AG04450 (cell line): ENCODE results near the gene PAX7. TPM values are rescaled to one million over a fixed set of nuclear protein-coding genes. Genes with fewer than 3 reads are reported as not detected.

Source experiments
- CTCF ChIA-PET: fragments of 300-600, 350-600 bp; formaldehyde crosslinking; extraction: SDS; loops from one replicate; lab custom pipeline; 2022; ENCODE audit warnings: antibody characterized with exemption, inconsistent platforms; lab: Charles Lee
- POLR2A ChIA-PET: fragments of 350-600 bp; formaldehyde crosslinking; extraction: SDS; loops from one replicate; lab custom pipeline; 2021; ENCODE audit warnings: antibody characterized with exemption, inconsistent platforms; lab: Yijun Ruan, JAX
- DNase-seq: peaks from one replicate; pipeline ENCODE4 v3.0.0-alpha.2; 2011; ENCODE audit warnings: low read depth, low spot score
- H3K27ac ChIP-seq: one replicate; pipeline ENCODE4 v1.5.1; 2012; ENCODE audit warnings: low read depth, low read length, control low read depth
- H3K27me3 ChIP-seq: one replicate; pipeline ENCODE4 v1.6.0; 2012; ENCODE audit warnings: low read length; ENCODE audit not compliant: control insufficient read depth, insufficient read depth
- H3K4me3 ChIP-seq: 2 replicates; pipeline ENCODE4 v1.5.1; 2011; ENCODE audit warnings: mild to moderate bottlenecking, low read depth, low read length, control low read depth
- H3K9me3 ChIP-seq: 2 replicates; pipeline ENCODE4 v1.5.1; 2012; ENCODE audit warnings: low read length; ENCODE audit not compliant: control insufficient read depth, insufficient read depth
- CTCF ChIP-seq: IDR thresholded peaks from 2 replicates; pipeline ENCODE4 v1.5.1; 2011; ENCODE audit warnings: low read depth, low read length, control low read depth, inconsistent platforms
- polyA plus RNA-seq: library from polyadenylated mRNA; depleted of rRNA; stranded (reverse); fragments of >200 nt; gene quantifications from 2 replicates; pipeline ENCODE4 v1.2.3, GENCODE V29; 2011

Gene PAX7
- polyA plus RNA-seq, 1 experiment = not detected

GRCh38 chr1:18619467-18619835 is 11.2 kb upstream of the PAX7 start:
- CTCF ChIA-PET = no interaction called here
- Histone ChIP-seq H3K4me3 (no peak overlapping the region), H3K27me3 (peaks cover 4% of the 10 kb centered on the region), H3K9me3 (no peaks in the 10 kb centered on the region), H3K27ac (no peak overlapping the region)
- no peak for DNase-seq
- POLR2A ChIA-PET = no interaction called here
- TF ChIP-seq CTCF = no peak

GRCh38 chr1:18628511-18628910 is 2.1 kb upstream of the PAX7 start:
- Histone ChIP-seq H3K9me3 (no peaks in the 10 kb centered on the region), H3K27ac (no peak overlapping the region), H3K27me3 (peaks cover 57% of the 10 kb centered on the region), H3K4me3 (no peak overlapping the region)
- TF ChIP-seq CTCF = no peak
- no peak for DNase-seq
- ChIA-PET CTCF (no interaction called here), POLR2A (no interaction called here)

GRCh38 chr1:18629659-18630510 is 761 bp upstream of the PAX7 start:
- peaks cover 70% of the 10 kb centered on the region for H3K27me3 ChIP-seq

GRCh38 chr1:18631496-18632217 is 1.0 kb downstream of the PAX7 start:
- CTCF ChIA-PET = no interaction called here
- Histone ChIP-seq H3K4me3 (no peak overlapping the region), H3K27ac (no peak overlapping the region), H3K27me3 (peaks cover 88% of the 10 kb centered on the region), H3K9me3 (no peaks in the 10 kb centered on the region; the same call in 1 of the 2 replicates)
- no peak for TF ChIP-seq CTCF
- DNase-seq = no peak
- POLR2A ChIA-PET = no interaction called here

More at GRCh38 chr1:18629659-18630510, 761 bp upstream of the PAX7 start:
- H3K4me3 ChIP-seq = no peak overlapping the region
- ChIA-PET POLR2A (no interaction called here), CTCF (no interaction called here)
- no peak for TF ChIP-seq CTCF
- DNase-seq = no peak
- no peaks in the 10 kb centered on the region for H3K9me3 ChIP-seq
- no peak overlapping the region for H3K27ac ChIP-seq

- Histone ChIP-seq H3K9me3 (no peaks in the 10 kb centered on the region; the same call in 1 of the 2 replicates), H3K27ac (no peak overlapping the region), H3K4me3 (no peak overlapping the region), H3K27me3 (peaks cover 92% of the 10 kb centered on the region)
- ChIA-PET POLR2A (no interaction called here), CTCF (no interaction called here)
- no peak for TF ChIP-seq CTCF
- DNase-seq = no peak
These were observed 1.6 kb downstream of the PAX7 start for GRCh38 chr1:18632218-18632588.
